T-helper 1 cell (primary cell): ENCODE data around the gene AKAP13.

Source experiments
- DNase-seq, 5 donors: peaks; one replicate each; pipeline ENCODE4 v3.0.0-alpha.2; 2012 to 2020

AKAP13 gene

GRCh38 chr15:85445361-85445760 is 65.0 kb downstream of the AKAP13 start:
- no peak for DNase-seq

GRCh38 chr15:85451099-85451700 is 70.8 kb downstream of the AKAP13 start:
- DNase-seq, result no peak

GRCh38 chr15:85452436-85452835 is 72.0 kb downstream of the AKAP13 start:
- DNase-seq, result no peak

- no peak for DNase-seq
Measured at GRCh38 chr15:85453144-85453872, 72.9 kb downstream of the AKAP13 start.

DNA sequence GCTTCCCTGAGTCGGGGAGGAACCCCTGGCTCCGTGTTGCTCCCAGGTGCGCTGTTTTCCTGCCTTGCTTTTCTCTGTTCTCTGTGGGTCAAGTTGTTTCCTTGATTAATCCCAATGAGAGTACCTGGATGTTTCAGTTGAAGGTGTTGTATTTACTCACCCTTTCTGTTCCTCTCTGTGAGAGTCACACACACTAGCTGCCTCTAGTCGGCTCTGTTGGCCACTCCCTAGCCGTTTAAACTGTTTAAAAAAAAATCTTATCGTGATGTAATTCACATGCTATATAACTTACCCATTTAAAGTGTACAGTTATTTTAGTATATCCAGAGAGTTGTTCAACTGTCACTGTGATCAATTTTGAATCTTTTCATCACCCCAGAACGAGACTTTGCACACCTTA is 74.0 kb downstream of the AKAP13 start:
- DNase-seq, result no peak

DNA sequence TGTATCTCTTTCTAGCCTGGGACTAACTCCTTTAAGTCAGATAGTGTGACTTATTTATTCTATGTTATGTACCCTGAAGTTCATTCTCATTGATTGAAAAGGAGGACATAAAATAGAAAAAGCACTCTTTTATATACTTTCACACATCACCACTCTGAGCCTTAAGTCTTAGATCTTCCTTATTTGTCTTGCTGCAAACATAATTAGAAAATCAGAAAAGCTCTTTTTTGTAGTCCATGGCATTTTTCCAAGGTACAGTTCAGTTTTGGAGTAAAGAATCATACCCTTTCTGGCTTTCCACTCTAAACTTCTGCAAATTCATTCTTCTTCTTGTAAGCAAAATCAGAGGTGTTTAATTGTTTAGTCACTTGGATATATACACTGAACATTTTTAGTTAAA is 75.5 kb downstream of the AKAP13 start:
- no peak for DNase-seq

DNA sequence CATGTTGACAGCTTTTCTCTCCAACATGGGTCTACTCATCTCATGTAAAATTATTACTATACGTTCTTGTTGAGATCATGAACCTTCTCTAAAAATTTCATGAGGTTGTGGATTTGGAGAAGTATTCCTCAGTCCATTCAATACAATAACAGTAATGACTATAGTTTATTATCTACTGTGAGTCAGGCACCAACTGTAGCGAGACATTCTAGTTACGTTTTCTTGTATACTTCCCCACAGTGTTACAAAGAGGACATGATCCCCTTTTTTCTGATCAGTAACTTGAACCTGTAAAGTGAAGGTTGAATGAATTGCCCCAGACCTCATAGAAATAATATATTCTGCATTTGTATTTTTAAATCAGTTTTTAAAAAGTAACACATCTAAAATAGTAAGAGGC is 76.4 kb downstream of the AKAP13 start:
- DNase-seq, result no peak

DNA sequence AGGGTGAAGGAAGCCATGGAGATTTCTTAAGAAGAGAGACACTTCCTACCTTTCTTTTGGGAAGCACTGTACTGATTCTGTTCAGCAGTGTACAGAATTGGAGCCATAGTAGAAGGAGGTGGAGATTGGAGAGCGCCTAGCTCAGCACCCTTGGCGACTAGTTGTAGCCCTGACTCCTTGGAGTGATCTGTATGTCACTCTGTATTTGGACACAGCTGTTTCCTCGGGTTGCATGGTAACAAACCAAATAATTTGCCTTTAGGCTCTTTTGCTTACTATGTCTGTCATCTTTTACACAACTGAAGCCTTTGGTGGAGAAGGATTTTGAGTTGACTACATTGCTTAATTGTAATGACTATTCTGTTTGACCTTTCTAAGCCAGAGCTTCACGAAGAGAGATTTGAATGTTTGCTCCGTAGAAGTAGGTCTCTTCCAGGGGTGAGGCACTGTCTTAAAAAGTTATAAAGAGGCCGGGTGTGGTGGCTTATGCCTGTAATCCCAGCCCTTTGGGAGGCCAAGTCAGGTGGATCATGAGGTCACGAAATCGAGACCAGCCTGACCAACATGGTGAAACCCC is 77.1 kb downstream of the AKAP13 start:
- no peak for DNase-seq

GRCh38 chr15:85458764-85459163 is 78.4 kb downstream of the AKAP13 start:
- no peak for DNase-seq

DNA sequence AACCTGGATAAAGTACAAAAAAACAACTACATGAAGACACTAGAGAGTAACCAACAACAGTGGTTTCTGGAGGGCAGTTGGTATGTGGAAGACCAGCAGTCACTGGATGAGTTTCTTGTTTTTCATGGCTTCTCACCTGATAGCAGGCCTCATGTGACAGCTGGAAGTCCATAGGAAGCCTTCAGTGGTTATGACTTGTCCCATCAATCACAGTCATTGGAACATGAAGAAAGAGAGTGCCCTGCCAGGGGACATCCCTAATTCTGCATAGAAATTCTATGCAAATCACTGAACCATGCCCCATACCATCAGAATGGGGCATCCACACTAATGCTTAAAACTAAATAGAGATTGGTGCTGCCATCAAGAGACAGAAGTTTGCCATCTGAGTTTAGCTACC is 81.6 kb downstream of the AKAP13 start:
- DNase-seq, result no peak

DNA sequence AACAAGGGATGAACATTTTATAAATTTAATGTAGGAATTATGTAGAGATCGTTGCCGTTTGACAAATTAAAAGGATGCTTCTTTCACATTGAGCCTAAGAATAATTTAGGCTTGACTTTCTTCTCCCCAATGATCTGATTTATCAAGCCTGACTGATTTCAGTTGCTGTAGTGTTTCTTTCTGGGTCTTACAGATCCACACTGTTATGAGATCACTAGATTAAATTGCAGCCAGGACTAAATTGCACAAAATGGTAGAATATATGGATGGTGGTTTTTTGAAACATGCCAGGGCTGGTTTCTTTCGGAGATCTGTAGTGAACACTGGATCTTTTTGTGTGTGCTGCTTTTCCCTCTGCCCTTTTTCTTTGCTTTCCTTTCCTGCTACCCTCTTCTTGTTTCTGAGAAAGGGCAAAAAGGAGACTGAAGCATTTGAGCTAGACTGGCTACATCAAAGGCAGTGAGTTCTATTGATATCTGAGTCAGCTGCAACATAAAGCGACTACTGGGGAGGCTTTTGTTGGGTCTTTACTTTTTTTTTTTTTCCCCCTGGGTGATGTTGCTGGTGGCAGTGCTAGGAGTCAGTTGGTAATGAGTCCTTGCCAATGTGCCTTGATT is 83.0 kb downstream of the AKAP13 start:
- DNase-seq, result peak in 1 of 5 donors; percentile 8

- no peak for DNase-seq
Measured at GRCh38 chr15:85463976-85464375, 83.6 kb downstream of the AKAP13 start.

- DNase-seq, result no peak
Measured at GRCh38 chr15:85464471-85464870, 84.1 kb downstream of the AKAP13 start.

GRCh38 chr15:85470563-85471271 is 90.3 kb downstream of the AKAP13 start:
- DNase-seq, result no peak

DNA sequence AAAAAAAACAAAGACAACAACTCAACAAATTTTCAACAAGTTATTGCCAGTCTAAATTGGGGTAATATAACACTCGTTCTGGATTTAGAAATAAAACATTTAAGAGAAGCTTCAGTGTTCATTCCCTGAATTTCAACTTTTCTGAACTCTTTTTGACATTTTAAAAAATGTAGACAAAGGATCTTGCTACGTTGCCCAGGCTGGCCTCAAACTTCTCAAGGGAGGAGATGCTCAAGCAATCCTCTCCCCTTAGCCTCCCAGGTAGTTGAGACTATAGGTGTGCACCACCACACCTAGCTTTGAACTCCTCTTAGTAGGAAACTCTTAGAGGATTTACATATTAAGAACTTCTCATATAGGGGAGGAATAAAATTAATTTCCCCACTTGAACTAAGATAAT is 91.9 kb downstream of the AKAP13 start:
- no peak for DNase-seq

- DNase-seq, result no peak
Measured at GRCh38 chr15:85473455-85473854, 93.1 kb downstream of the AKAP13 start.

GRCh38 chr15:85474700-85475316 is 94.4 kb downstream of the AKAP13 start:
- no peak for DNase-seq

DNA sequence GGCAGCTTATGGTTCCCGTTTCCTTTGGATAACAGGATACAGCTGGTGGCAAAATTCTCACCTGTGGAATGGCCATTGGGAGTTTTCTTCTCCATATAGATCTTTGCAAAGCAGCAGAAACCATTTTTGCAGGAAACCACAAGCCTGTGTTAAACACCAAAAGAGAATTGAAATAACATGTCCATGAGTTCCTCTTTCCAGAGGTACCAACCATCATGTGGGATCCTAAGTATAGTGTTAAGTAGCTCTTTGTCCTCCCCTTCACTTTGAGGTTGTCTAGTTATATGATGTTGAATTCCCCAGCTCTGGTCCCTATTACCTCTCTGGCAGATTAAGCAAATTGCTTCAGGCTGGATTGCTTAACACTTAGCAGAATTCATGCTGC is 94.9 kb downstream of the AKAP13 start:
- no peak for DNase-seq

DNA sequence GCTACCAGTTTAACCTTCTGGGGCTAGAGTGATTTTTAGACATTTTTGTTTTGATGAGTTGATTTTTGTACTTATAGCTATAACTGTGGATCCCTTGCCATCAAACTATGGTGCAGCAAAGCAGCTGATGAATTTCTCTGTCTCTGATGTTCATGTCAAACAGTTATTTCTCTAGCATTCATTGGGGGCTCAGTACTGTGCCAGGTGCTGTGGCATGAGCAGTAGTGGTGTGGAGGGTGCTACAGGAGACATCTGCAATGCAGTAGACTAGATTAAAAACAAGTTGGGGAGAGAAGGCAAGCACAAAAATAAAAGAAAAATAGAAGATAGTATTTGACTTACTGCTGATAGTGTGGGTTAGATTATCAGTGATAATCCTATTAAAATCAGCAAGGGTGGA is 95.3 kb downstream of the AKAP13 start:
- DNase-seq, result no peak

DNA sequence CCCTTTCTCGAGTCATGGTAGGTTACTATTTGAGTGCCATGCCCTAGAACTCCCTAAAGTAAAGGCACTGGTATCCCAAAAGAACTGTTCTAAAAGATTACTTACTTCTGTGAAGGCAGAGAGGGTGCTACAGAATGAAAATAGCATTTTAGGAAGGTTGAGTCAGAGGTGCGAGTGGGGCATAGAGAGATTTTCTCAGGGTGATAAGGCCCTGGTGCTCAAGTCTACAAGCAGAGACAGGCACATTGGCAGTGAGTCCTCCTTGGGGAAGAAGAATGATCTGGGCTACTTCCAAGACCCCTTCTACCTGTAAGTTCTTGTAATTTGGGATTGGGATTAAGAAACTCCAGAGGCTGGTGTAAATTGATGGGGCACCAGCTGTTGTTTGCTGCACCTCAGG is 96.7 kb downstream of the AKAP13 start:
- DNase-seq, result no peak

GRCh38 chr15:85477730-85478129 is 97.3 kb downstream of the AKAP13 start:
- no peak for DNase-seq

DNA sequence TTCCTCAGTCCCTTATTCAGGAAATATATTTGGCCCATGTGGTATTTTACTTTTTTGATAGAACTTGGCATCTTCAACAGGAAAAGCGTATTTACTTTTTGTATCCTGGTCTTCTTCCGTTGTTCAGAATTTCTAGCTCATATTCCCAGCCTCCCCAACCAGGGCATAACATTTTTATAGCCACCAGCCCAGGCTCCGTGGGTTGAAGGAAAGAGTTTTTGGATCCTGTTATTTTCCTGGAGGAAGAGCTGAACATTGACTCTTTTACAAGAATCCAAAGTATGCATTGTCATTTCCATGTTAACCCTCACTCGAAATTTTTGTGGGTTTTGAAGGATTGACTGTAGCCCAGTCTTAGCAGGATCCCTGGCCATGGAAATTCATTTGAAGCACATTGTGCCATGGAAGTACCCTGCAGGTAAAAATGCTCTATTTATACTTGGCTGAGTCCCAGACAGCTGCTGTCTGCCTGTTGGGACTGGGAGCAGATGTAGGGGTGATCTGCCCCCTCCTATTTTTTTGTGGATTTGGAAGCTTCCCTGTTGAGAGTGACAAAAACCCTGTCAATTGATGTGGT is 98.8 kb downstream of the AKAP13 start:
- no peak for DNase-seq

- DNase-seq, result no peak
Measured at GRCh38 chr15:85480923-85481322, 100.5 kb downstream of the AKAP13 start.
